ENCODE data around the gene ADGRB2.

GRCh38 chr1:31801458-31801857 is 37.3 kb upstream of the ADGRB2 start:
- TF ChIP-seq CTCF (IDR thresholded peaks at IDR 0.05; ENCODE audit: borderline replicate concordance, extremely low read depth, low read length, poor library complexity, severe bottlenecking) (no peak), EZH2 (IDR thresholded peaks at IDR 0.05; ENCODE audit: borderline replicate concordance, low read depth, low read length, severe bottlenecking) (no peak)

Data from DND-41 (cell line).